ENCODE results near the gene NOL8.

The NOL8 gene

GRCh38 chr9:92312887-92313623, 12.1 kb downstream of the NOL8 start:
- no peak overlapping the region for H3K4me3 ChIP-seq (ENCODE audit: low read depth, low read length)

DNA sequence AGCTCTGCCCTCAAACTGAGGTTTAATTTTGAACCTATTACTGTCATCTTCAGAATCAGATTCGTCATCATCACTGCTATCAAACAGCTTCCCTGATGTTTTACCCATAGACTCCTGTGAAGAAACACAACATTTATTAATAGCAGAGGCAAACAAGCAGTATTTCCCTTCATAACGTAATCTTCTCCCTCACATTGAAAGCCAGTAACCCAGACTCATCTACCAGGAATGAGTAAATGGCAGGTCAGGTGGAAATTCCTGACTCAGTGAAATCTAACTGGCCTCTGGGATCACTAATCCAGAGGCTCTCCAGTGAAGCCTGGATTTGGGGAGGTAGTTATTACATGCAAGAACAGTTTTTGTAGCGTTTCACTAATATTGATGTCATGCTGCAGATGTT, 14.6 kb downstream of the NOL8 start:
- no peak overlapping the region for H3K4me3 ChIP-seq (ENCODE audit: low read depth, low read length)

DNA sequence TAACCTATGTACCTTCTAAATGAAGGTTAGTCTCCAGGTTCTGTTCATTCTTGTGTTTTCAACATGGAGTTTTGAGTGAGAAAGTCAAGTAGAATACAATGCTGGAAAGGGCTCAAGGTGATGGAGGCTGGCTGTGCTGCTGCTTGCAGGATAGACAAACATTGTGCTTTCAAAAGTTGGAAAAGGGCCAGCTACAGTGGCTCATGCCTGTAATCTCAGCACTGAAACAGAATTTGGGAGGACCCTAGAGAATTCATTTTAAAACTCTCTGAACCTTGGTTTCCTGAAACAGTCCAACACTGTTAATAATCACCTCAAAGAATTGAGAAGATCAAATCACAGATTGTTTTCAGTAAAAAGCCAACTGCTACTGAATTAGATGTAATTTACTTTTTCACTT, 16.3 kb downstream of the NOL8 start:
- no peak overlapping the region for H3K4me3 ChIP-seq (ENCODE audit: low read depth, low read length)

DNA sequence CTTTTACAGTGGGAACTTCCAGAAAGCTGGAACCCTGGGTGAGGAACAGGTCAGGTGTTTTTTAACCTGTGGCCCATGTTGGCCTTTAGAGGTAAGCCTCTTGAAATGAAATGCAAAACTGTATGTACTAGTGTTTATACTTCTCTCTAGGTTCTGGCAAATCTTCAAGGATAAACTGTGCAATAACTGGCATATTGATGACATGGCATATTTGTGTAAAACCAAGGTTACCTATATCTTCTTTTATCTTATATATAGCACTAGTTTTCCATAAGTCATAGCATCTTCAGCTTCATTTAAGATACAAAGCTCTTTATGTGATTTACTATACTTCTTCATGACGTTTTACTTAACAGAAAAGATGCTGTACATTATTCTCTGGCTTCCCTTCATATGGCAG, 24.2 kb downstream of the NOL8 start:
- H3K4me3 ChIP-seq (ENCODE audit: low read depth, low read length) = no peak overlapping the region

DNA sequence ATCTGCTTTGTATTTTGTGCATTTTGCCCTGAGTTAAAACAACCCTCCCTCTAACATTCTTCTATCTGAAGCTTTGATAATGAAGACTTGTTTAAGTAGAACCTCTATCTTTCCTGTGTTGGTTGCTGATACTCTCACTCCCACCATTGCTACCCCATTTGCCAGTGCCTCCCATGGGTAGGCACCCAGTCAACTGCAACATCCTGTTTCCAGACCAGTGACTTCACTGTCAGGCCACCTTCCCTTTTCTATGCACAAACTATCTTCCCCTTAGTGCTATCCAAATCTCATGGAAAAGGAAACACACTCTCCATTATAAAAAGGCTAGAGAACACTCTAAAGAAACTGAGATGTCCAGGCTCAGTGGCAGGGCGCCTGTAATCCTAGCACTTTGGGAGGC, 26.0 kb downstream of the NOL8 start:
- no peak overlapping the region for H3K4me3 ChIP-seq (ENCODE audit: low read depth, low read length)

GRCh38 chr9:92298036-92298435, 27.1 kb downstream of the NOL8 start:
- H3K4me3 ChIP-seq (ENCODE audit: low read depth, low read length) = no peak overlapping the region

DNA sequence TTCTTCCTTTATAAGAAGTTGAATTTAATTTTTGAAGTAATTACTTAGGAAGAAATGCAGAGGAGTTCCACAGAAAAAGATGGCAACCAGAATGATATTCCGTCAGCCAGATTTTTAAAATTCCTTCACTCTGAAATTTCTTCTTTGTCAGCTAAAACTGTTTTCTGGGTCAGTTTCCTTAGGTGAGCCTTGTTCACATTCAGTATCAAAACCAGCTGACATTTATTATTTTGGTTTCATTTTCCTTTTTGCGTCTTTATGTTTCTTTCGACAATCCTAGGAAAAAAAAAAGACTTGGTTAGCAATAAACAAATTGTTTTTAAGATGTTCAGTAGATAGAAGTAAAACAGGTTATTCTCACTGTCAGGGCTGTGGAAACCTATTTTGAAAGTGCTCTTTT, 27.5 kb downstream of the NOL8 start:
- no peak overlapping the region for H3K4me3 ChIP-seq (ENCODE audit: low read depth, low read length)

DNA sequence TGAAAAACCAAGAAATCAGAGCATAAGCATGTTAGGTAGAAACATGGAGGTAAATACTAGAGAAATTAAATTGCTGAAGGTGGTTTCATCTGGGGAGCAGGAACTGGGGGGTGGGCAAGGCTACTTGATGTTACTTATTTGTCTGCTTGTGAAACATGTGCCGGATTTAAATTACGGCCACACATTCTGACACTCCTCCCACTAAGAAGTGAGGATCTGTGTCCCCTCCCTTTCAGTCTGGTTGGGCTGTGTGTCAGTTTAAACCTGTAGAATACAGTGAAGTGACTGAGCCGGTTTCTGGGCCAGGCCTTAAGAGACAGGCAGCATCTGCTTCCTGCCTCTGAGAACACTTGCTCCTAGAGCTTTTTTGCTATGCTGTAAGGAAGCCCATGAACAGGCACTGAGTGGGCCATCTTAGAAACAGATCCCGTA, 29.3 kb downstream of the NOL8 start:
- no peak overlapping the region for H3K4me3 ChIP-seq (ENCODE audit: low read depth, low read length)

- no peak overlapping the region for H3K4me3 ChIP-seq (ENCODE audit: low read depth, low read length)
Observed at GRCh38 chr9:92295240-92295790, 29.8 kb downstream of the NOL8 start.

DNA sequence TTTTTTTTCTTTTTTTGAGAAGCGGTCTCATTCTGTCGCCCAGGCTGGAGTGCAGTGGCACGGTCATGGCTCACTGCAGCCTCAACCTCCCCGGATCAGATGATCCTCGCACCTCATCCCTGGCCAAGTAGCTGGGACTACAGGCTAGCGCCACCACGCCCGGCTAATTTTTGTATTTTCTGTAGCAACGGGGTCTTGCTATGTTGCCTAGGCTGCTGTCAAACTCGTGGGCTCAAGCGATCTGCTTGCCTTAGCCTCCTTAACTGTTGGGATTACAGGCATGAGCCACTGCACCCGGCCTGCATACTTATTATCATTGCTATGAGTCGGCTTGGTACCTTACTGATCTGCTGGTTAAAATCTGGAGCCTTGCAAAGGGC, 30.9 kb downstream of the NOL8 start:
- peak overlapping the region; percentile 90 for H3K4me3 ChIP-seq (ENCODE audit: low read depth, low read length)

- H3K4me3 ChIP-seq (ENCODE audit: low read depth, low read length) = peak within 1 kb of the TSS; percentile 90
Observed at GRCh38 chr9:92293452-92294296, 31.5 kb downstream of the NOL8 start, which contains the start of gene IARS1. Gene IARS1, minus strand, starts transcription at chr9:92293697. Its CDS starts 4,278 bp downstream, at chr9:92289419.

DNA sequence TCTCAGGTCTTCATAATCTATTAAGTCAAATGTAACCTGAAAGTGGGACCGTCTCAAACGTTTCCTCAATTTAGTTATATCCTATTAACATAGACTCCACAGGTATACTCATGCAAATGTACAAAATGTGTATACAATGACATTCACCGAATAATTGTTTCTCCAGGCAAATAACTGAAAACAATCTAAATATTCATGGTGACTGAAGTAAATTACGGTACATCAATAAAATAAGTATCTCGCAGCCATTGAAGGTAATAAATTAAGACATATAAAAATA, 32.1 kb downstream of the NOL8 start:
- H3K4me3 ChIP-seq (ENCODE audit: low read depth, low read length) = peak overlapping the region; percentile 90

GRCh38 chr9:92292338-92293074, 32.6 kb downstream of the NOL8 start:
- peak overlapping the region; percentile 90 for H3K4me3 ChIP-seq (ENCODE audit: low read depth, low read length)

GRCh38 chr9:92291577-92291976, 33.6 kb downstream of the NOL8 start:
- no peak overlapping the region for H3K4me3 ChIP-seq (ENCODE audit: low read depth, low read length)

- no peak overlapping the region for H3K4me3 ChIP-seq (ENCODE audit: low read depth, low read length)
Observed at GRCh38 chr9:92290785-92291429, 34.2 kb downstream of the NOL8 start.

GRCh38 chr9:92289708-92290390, 35.3 kb downstream of the NOL8 start:
- no peak overlapping the region for H3K4me3 ChIP-seq (ENCODE audit: low read depth, low read length)

GRCh38 chr9:92279302-92279701, 45.8 kb downstream of the NOL8 start:
- no peak overlapping the region for H3K4me3 ChIP-seq (ENCODE audit: low read depth, low read length)

DNA sequence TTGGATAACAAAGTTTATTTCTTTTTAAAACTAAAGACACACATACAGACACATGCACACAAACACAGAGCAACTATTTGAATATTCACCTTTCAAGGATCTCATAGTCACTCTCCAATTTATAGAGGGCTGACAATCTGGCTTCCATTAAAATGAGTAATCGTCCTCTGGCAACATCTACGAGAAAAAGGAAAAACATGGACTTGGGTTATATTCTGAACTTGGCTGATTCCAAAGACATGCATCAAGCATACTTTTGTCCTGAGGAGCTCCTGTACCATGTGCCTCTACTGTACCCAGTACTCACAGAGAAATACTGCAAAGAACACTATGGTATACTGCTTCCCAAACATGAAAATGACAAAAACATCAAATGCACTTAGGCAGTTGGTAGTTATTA, 47.0 kb downstream of the NOL8 start:
- H3K4me3 ChIP-seq (ENCODE audit: low read depth, low read length) = no peak overlapping the region

- no peak overlapping the region for H3K4me3 ChIP-seq (ENCODE audit: low read depth, low read length)
Observed at GRCh38 chr9:92276331-92277032, 48.7 kb downstream of the NOL8 start.

DNA sequence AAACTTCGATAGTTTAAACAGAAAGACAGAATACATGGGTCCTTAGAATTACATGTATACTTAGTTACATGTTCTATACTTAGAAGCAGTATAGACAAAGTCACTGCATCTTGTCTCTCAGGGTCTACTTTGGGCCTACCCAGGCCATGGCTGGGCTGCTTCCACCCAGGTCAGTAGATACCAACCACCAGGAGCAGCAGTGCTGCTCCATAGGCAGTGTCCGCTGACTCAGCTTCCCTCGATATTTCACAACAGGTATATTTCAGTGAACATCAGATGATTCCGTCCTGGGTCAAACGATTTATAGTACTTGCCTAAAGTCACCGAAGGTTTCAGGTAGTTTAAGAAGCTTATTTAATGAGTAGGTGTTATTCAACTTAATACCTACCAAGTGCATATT, 49.6 kb downstream of the NOL8 start:
- H3K4me3 ChIP-seq (ENCODE audit: low read depth, low read length) = no peak overlapping the region
